GM19239 (cell line): Measurements from ENCODE around the gene GLCCI1.

Source experiments
- DNase-seq: peaks from one replicate; pipeline ENCODE4 v3.0.0; 2011; ENCODE audit warnings: low spot score; ENCODE audit not compliant: insufficient read length
- FAIRE-seq: peaks from 2 replicates; lab custom pipeline; 2011; peaks lifted over from hg19 to GRCh38; lab: Jason Lieb, UNC

GLCCI1 gene

DNA sequence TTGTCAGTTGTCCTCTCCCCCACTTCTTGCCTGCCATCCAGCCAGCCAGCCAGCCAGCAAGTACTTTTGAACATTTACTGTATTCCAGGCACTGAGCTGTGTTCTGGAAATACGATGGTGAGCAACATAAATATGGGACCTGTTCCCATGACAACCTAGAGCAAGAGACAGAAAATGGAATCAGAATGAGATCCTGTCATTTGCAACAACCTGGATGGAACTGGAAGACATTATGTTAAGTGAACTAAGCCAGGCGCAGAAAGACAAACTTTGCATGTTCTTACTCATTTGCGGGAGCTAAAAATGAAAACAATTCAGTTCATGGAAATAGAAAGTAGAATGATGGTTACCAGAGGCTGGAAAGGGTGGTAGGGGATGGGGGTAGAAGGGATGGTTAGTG is 152.6 kb downstream of the GLCCI1 start:
- FAIRE-seq: peak; percentile 94
- DNase-seq: no peak

DNA sequence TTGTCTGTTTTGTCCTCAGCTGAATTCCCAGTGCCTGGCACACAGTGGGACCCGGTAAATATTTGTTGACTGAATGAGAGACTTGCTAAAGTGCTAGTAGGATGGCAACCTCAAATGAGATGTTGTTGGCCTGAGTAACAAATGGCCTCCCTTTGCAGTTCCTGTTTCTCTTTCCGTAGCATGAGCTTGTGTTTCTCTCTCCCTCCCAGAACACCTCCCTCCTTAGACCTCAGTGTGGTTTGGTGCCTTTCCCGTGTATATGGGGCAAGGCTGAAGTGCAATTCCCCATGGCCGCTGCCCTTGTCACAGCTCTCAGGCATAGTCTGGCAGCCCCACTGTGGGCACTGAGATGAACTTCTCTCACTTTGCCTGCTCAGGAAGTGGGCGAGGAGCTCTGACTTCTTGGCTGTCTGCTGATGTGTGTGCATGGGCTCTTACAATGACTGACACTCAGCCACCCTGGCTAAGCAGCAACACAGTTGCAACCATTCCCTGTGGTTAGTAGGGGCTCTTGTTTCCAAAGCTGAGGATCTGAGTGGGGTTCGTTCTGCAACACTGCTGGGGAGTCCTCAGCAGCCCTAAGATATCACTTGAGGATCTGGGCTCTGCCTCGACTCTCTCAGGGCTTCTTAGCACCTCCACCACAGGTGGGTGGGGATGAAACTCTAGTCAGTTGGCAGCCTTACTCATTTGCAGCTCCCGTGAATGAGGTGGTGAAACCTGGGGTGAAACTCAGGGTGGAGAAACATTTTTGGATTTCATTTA is 157.3 kb downstream of the GLCCI1 start:
- FAIRE-seq (peak; percentile 97), DNase-seq (no peak)

DNA sequence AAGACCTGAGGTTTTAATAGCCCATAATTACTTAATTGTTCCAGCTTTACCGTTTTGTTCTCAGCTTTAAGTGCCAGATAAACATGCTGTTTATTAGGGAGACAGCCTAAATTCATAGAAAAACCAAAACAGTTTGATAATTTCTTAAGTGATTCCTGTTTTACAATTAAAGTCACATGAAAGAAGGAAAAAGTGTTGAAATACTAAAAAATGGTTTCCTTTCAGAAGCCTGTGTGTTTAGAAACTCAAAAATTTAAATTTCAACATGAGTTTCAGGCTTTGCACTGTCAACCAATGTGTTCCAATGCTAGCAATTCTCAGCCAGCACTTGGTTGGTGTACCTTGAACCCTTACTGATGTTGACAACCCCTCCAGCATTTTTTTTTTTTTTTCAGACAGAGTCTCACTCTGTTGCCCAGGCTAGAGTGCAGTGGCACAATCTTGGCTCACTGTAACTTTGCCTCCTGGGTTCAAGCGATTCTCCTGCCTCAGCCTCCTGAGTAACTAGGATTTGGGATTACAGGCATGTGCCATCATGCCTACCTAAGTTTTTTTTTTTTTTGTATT is 158.1 kb downstream of the GLCCI1 start:
- no peak for FAIRE-seq

DNA sequence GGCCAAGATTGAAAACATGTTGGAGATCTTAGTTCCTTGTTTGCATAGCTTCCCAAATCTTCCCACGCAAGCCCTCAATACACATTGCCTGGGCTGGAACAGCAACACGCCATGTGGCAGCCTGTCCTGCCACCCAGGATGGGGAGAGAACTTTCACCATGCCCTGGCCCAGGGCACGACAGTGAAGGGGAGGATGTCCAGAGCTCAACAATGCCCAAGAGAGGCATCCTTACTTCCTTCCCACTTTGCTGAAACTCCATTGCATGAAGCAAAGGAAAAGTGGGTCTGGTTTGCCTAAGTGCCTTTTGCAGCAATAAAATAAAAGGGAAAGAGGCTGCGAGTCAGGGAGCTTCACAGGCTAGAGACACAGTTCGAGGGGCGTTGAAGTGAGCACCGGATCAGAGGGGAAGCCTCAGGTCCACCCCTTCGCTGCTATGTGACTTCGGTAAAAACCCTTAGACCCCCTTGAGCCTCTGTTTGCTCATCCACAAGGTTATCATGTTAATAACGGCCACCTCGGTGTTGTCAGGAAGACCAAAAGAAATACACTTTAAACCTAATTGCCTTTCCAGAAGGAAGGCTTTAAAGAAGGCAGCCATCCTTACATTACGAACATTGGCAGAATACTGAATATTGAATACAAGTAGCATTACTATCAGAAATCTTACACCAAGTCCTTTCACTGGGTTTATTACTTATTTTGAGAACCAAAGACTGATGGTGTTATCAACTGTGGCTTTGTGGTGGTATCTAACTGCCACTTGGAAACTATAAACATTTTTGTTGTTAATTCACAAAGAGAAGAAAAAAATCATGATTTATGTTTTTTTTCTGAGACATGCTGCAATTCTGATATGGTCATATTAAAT is 160.1 kb downstream of the GLCCI1 start:
- FAIRE-seq: peak; percentile 83

More for the DNA sequence above, 158.1 kb downstream of the GLCCI1 start:
- DNase-seq: no peak

DNA sequence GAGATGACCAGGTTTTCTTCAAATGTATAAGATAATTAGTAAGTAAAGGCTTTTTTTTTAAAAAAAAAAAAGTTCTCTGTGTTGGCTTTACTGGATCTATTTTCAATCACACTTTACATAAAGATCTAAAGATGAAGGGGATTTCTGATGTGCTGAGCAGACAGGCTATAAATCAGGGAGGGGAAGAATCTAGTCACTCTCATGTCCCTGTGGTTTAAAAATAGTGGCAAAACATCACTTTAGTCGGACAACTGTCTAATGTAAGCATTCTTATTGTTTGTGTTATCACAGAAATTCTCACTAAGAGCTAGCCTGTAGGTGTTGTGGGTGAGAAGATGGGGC is 160.7 kb downstream of the GLCCI1 start:
- DNase-seq (no peak), FAIRE-seq (no peak)

More for the DNA sequence above, 160.1 kb downstream of the GLCCI1 start:
- DNase-seq: no peak

DNA sequence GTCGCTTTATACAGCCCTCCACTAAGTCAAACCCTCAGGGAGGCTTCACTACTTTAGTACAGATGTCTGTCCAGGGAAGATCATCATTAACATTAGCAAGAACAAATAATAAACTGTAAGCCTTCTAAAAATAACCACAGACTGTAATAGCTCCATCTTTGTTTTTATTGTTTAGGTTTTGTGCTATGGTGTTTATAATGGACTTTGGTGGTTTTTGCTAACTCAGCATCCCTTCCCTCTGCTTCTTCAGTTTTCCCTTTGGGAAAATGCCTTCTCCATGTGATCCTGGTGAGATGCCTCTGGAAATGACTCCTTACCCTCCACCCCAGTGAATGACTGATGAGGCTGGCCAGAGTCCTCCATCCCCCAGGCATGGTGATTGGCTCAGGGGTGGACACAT is 162.1 kb downstream of the GLCCI1 start:
- FAIRE-seq (peak; percentile 18), DNase-seq (no peak)

DNA sequence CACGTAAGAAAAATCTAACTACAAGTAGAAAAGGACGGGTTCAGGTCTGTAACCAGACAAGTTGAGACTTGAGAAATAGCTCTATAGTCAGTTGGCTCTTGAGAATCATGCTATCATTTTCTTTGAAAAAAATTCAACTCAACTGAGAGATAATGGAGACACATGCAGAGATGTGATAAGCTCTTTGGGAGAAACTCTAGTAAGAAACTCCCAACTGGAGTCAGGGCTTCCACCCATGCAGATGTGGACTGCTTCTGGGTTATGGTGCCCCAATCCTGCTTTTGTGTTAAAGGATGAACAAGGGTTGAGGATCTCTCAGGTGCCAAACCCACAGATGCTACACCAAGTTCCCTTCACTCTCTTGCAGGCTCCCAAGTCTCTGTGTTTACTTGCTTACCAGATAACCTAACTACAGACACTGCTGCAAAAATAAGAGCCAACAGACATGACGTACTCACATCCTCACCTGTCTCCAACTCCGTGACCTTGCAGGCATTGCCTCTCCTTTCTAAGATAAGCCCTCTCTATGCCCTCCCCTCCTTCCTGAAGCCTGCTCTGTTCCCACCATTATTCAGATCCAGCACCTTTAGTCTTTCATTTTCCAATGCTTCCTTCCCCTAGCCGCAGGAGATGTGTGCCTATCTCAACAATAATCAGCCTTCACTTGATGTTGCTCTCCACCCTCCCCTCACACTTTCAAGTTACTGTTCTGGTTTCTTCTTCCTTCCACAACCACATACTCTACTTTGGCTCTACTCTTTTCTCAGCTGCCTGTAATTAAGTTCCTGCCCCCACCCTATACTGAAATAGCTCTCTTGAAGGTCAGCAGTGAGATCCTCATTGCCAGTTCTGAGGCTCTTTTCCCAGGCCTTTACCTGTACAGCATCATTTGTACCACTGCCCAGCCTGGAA is 163.4 kb downstream of the GLCCI1 start:
- FAIRE-seq (peak; percentile 100), DNase-seq (no peak)

DNA sequence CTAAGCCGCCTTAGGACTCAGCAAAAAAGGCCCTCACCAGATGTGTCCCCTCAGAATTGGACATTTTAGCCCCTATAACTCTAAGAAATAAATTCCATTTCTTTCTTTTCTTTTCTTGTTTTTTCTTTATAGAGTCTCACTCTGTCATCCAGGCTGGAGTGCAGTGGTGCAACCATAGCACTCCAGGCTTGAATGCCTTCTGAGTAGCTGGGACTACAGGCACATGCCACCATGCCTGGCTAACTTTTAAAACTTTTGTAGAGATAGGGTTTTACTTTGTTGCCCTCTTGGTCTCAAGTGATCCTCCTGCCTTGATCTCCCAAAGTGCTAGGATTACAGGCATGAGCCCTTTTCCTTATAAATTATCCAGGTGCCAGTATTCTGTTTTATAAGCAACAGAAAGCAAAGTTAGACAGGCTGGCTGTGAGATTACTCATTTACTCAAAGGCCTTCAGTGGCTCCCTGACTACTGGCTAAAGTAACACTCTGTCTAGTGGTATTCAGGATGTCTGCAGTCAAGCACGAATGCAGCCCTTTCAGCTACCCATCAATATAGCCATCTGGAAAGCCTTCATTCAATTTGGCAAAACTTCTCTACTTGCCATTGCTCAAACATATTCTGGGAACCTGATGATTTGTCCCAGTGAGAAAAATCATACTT is 164.7 kb downstream of the GLCCI1 start:
- FAIRE-seq (no peak), DNase-seq (no peak)

DNA sequence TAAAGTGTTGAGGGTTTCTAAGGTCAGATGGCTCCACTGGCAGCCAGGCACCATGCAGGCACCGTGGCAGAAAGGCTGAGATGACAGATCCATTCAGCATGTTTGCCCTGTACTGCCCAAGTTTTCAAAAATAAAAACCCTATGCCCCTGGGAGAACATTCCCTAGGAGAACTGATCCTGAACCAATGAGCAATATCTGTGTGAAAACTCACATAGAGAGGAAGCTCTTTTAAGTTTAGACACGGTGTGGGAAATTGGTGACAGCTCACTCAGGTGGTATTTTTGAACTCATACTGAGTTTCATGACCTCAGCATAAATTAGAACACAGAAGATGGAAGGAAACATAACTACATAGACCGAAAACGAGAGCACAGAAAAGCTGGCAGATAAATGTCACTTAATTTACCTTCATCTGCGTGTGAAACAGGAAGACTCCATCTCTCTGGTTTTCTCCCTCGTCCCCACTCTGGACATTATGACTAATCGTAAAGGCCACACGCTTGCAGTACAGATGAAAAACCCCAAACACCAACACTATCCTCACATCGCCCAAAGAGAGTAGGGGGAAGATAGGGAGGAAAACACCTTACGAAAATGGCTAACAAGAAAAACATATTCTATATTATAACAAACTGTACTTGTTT is 165.6 kb downstream of the GLCCI1 start:
- peak; percentile 96 for FAIRE-seq
- DNase-seq: no peak

DNA sequence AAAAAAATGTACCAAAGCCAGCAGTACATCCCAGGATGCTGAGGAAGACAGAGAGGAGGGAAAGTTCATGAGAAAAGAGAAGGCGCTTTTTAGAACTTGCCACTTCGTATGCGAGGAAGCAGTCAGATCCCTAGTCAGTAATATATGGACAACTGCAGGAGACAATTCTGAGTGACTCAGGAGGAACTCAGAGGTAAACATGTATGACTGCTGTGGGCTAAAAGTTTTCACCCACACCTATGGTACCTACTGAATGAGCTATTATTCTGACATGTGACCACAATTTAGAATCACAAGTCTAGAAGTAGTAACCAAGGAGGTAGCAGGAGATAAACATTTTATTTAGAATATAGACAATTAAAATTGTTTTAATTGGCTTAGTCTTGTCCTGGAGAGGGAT is 166.8 kb downstream of the GLCCI1 start:
- FAIRE-seq (peak; percentile 71), DNase-seq (no peak)

DNA sequence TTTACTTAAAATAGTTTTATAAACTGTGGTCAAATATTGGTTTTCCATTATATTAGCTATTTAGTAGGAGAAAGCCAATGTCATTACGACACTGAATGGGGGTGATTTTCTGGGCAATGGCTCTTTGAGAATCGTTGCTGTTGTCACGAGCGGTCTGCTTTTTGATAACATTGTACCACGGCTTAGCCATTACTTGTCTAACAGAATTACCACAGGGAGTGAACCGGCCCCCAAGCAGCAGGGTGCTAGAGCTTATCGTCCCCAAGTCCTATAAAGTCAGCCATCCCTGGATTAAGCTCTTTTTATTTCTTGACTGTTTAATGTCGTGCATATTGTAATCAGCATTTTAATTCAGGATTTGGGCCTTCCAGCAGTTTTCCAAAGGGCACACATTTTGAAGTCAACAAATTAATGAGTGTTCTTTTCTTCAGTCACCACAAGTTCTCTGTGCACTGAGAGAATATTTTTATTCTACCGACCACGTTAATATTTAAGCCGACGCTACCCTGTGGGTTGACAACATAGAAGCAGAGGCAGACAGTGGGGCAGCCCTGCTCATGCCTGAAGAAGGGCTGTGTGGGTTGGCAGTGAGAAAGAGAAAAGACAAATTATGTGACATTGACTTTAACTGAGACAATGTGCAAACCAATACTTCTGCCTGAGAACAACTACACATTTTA is 167.6 kb downstream of the GLCCI1 start:
- FAIRE-seq (no peak), DNase-seq (no peak)
